Measurements from ENCODE around the gene HTRA3.

The HTRA3 gene

GRCh38 chr4:8269535-8270417 lies at the start of gene HTRA3:
Gene HTRA3, plus strand, starts transcription at chr4:8269754. Its CDS starts 215 bp downstream, at chr4:8269969.
- H3K4me1 ChIP-seq (ENCODE audit: insufficient read depth, low read length), result peaks cover 8% of the 10 kb centered on the region; the same call in 1 of the 2 replicates

GRCh38 chr4:8220661-8221450 lies 48.7 kb upstream of the HTRA3 start:
- peaks cover 8% of the 10 kb centered on the region for H3K4me1 ChIP-seq (ENCODE audit: insufficient read depth, low read length)
- H3K9ac ChIP-seq (ENCODE audit: low read depth, low read length), result no peak overlapping the region
- H3K36me3 ChIP-seq (ENCODE audit: insufficient read depth, low read length), result no peaks in the 10 kb centered on the region
- no peaks in the 10 kb centered on the region for H3K9me3 ChIP-seq (ENCODE audit: control insufficient read depth, insufficient read depth, low read length)

More at GRCh38 chr4:8269535-8270417, at the start of gene HTRA3:
- Histone ChIP-seq H3K9ac (ENCODE audit: low read depth, low read length) (peak within 1 kb of the TSS; percentile 52), H3K36me3 (ENCODE audit: insufficient read depth, low read length) (no peaks in the 10 kb centered on the region), H3K9me3 (ENCODE audit: control insufficient read depth, insufficient read depth, low read length) (no peaks in the 10 kb centered on the region)

- Histone ChIP-seq H3K4me1 (ENCODE audit: insufficient read depth, low read length) (peaks cover 13% of the 10 kb centered on the region), H3K9me3 (ENCODE audit: control insufficient read depth, insufficient read depth, low read length) (no peaks in the 10 kb centered on the region), H3K36me3 (ENCODE audit: insufficient read depth, low read length) (no peaks in the 10 kb centered on the region), H3K9ac (ENCODE audit: low read depth, low read length) (no peak overlapping the region)
Observed at GRCh38 chr4:8221476-8221875, 48.1 kb upstream of the HTRA3 start.

GRCh38 chr4:8221985-8222384 lies 47.6 kb upstream of the HTRA3 start:
- peaks cover 15% of the 10 kb centered on the region for H3K4me1 ChIP-seq (ENCODE audit: insufficient read depth, low read length)
- no peak overlapping the region for H3K9ac ChIP-seq (ENCODE audit: low read depth, low read length)
- H3K36me3 ChIP-seq (ENCODE audit: insufficient read depth, low read length), result no peaks in the 10 kb centered on the region
- H3K9me3 ChIP-seq (ENCODE audit: control insufficient read depth, insufficient read depth, low read length), result no peaks in the 10 kb centered on the region

GRCh38 chr4:8222609-8223388 lies 46.8 kb upstream of the HTRA3 start:
- Histone ChIP-seq H3K36me3 (ENCODE audit: insufficient read depth, low read length) (no peaks in the 10 kb centered on the region), H3K4me1 (ENCODE audit: insufficient read depth, low read length) (peaks cover 15% of the 10 kb centered on the region), H3K9me3 (ENCODE audit: control insufficient read depth, insufficient read depth, low read length) (no peaks in the 10 kb centered on the region), H3K9ac (ENCODE audit: low read depth, low read length) (no peak overlapping the region)

GRCh38 chr4:8224267-8224974 lies 45.1 kb upstream of the HTRA3 start:
- Histone ChIP-seq H3K36me3 (ENCODE audit: insufficient read depth, low read length) (no peaks in the 10 kb centered on the region), H3K4me1 (ENCODE audit: insufficient read depth, low read length) (peaks cover 15% of the 10 kb centered on the region), H3K9ac (ENCODE audit: low read depth, low read length) (no peak overlapping the region), H3K9me3 (ENCODE audit: control insufficient read depth, insufficient read depth, low read length) (no peaks in the 10 kb centered on the region)

GRCh38 chr4:8224975-8225625 lies 44.5 kb upstream of the HTRA3 start:
- Histone ChIP-seq H3K9ac (ENCODE audit: low read depth, low read length) (no peak overlapping the region), H3K36me3 (ENCODE audit: insufficient read depth, low read length) (no peaks in the 10 kb centered on the region), H3K4me1 (ENCODE audit: insufficient read depth, low read length) (peaks cover 15% of the 10 kb centered on the region), H3K9me3 (ENCODE audit: control insufficient read depth, insufficient read depth, low read length) (no peaks in the 10 kb centered on the region)

- Histone ChIP-seq H3K9ac (ENCODE audit: low read depth, low read length) (0 out of 2 replicates have a peak overlapping the region, but pooled peaks have one; percentile 14), H3K9me3 (ENCODE audit: control insufficient read depth, insufficient read depth, low read length) (no peaks in the 10 kb centered on the region), H3K4me1 (ENCODE audit: insufficient read depth, low read length) (peaks cover 15% of the 10 kb centered on the region), H3K36me3 (ENCODE audit: insufficient read depth, low read length) (no peaks in the 10 kb centered on the region)
Observed at GRCh38 chr4:8225706-8226443, 43.7 kb upstream of the HTRA3 start.

GRCh38 chr4:8227201-8227770 lies 42.3 kb upstream of the HTRA3 start:
- H3K9ac ChIP-seq (ENCODE audit: low read depth, low read length), result no peak overlapping the region
- peaks cover 15% of the 10 kb centered on the region for H3K4me1 ChIP-seq (ENCODE audit: insufficient read depth, low read length)
- H3K9me3 ChIP-seq (ENCODE audit: control insufficient read depth, insufficient read depth, low read length), result no peaks in the 10 kb centered on the region
- no peaks in the 10 kb centered on the region for H3K36me3 ChIP-seq (ENCODE audit: insufficient read depth, low read length)

- Histone ChIP-seq H3K9me3 (ENCODE audit: control insufficient read depth, insufficient read depth, low read length) (no peaks in the 10 kb centered on the region), H3K36me3 (ENCODE audit: insufficient read depth, low read length) (no peaks in the 10 kb centered on the region), H3K4me1 (ENCODE audit: insufficient read depth, low read length) (peaks cover 15% of the 10 kb centered on the region), H3K9ac (ENCODE audit: low read depth, low read length) (no peak overlapping the region)
Observed at GRCh38 chr4:8227771-8228318, 41.7 kb upstream of the HTRA3 start.

GRCh38 chr4:8228319-8229250 lies 41.0 kb upstream of the HTRA3 start:
- Histone ChIP-seq H3K9me3 (ENCODE audit: control insufficient read depth, insufficient read depth, low read length) (no peaks in the 10 kb centered on the region), H3K9ac (ENCODE audit: low read depth, low read length) (no peak overlapping the region), H3K36me3 (ENCODE audit: insufficient read depth, low read length) (no peaks in the 10 kb centered on the region), H3K4me1 (ENCODE audit: insufficient read depth, low read length) (peaks cover 15% of the 10 kb centered on the region)

Measured in ES-I3 (cell line).